Mesendoderm (in vitro differentiated cells): ENCODE measurements around the gene PANK2.

Experiments used
- DNase-seq: peaks from one replicate; pipeline ENCODE4 v3.0.0; 2013
- H2AK5ac ChIP-seq: 2 replicates; pipeline ENCODE4 v1.6.1; 2013; ENCODE audit warnings: low read length, inconsistent platforms
- H2BK120ac ChIP-seq: 2 replicates; pipeline ENCODE4 v1.6.1; 2013; ENCODE audit warnings: low read depth, mild to moderate bottlenecking, low read length, moderate library complexity, mixed read lengths
- H2BK15ac ChIP-seq: replicated peaks from 2 replicates; pipeline ENCODE4 v1.6.1; 2013; ENCODE audit warnings: low read depth, mild to moderate bottlenecking, moderate library complexity
- H2BK5ac ChIP-seq: 2 replicates; pipeline ENCODE4 v1.6.1; 2013; ENCODE audit warnings: low read length, inconsistent platforms
- H3K18ac ChIP-seq: 2 replicates; pipeline ENCODE4 v1.6.1; 2013; ENCODE audit warnings: mild to moderate bottlenecking, low read length, mixed read lengths
- H3K23ac ChIP-seq: one replicate; pipeline ENCODE4 v1.6.1; 2013; ENCODE audit warnings: low read length
- H3K27ac ChIP-seq: 2 replicates; pipeline ENCODE4 v1.5.1; 2013; ENCODE audit warnings: low read depth, mild to moderate bottlenecking, inconsistent platforms, low read length, moderate library complexity
- H3K27me3 ChIP-seq: 2 replicates; pipeline ENCODE4 v1.6.1; 2013; ENCODE audit warnings: low read length, control low read depth, mild to moderate bottlenecking, inconsistent platforms; ENCODE audit not compliant: insufficient read depth, poor library complexity
- H3K36me3 ChIP-seq: 2 replicates; pipeline ENCODE4 v1.6.1; 2013; ENCODE audit warnings: low read length, inconsistent platforms; ENCODE audit not compliant: control insufficient read depth, insufficient read depth
- H3K4ac ChIP-seq: one replicate; pipeline ENCODE4 v1.6.1; 2013; ENCODE audit warnings: low read depth, mild to moderate bottlenecking, low read length, moderate library complexity
- H3K4me1 ChIP-seq: 2 replicates; pipeline ENCODE4 v1.6.1; 2013; ENCODE audit warnings: low read depth, low read length, inconsistent platforms; ENCODE audit not compliant: control insufficient read depth
- H3K4me2 ChIP-seq: 2 replicates; pipeline ENCODE4 v1.6.1; 2013; ENCODE audit warnings: low read length
- H3K4me3 ChIP-seq: 2 replicates; pipeline ENCODE4 v1.5.1; 2013; ENCODE audit warnings: mild to moderate bottlenecking, low read length
- H3K56ac ChIP-seq: one replicate; pipeline ENCODE4 v1.6.1; 2013; ENCODE audit warnings: low read length
- H3K79me1 ChIP-seq: 2 replicates; pipeline ENCODE4 v1.6.1; 2013; ENCODE audit warnings: low read length, inconsistent platforms
- H3K79me2 ChIP-seq: 2 replicates; pipeline ENCODE4 v1.6.1; 2013; ENCODE audit warnings: mild to moderate bottlenecking, low read length; ENCODE audit not compliant: control insufficient read depth, insufficient read depth
- H3K9ac ChIP-seq: 2 replicates; pipeline ENCODE4 v1.6.1; 2013; ENCODE audit warnings: low read length, inconsistent platforms
- H4K5ac ChIP-seq: one replicate; pipeline ENCODE4 v1.6.1; 2013; ENCODE audit warnings: low read length
- H4K8ac ChIP-seq: one replicate; pipeline ENCODE4 v1.6.1; 2013; ENCODE audit warnings: low read depth, mild to moderate bottlenecking, control low read depth, low read length, moderate library complexity
- WGBS: extraction: QIAGEN DNeasy Blood & Tissue Kit; methylation state at CpG from one replicate; pipeline ENCODE4 v1.1.7; 2013; ENCODE audit warnings: low lambda C conversion rate, missing lambda C conversion rate; ENCODE audit not compliant: insufficient coverage; ENCODE audit errors: extremely low coverage; 5-methylcytosine and 5-hydroxymethylcytosine counted together

Gene PANK2

DNA sequence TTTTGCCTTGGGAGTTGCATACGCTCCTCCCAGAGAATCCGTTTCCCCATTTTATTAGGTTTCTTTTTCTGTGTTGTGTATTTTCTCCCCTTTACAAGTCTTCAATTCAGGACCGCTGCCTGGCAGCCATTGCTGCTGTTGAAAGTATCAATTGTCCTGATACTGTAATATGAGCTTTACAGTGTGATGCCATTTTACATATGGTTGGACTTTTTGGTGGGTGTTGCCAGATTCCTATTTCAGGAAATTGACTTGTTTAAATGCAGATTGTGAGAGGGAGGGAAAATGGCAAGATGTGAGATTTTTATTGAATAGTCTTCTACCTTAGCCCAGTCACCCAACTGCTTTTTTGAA, 1.2 kb downstream of the PANK2 start:
- Histone ChIP-seq H3K27ac (peak overlapping the region; percentile 70), H3K79me1 (peaks cover 8% of the 10 kb centered on the region), H2BK5ac (peak overlapping the region; percentile 14), H3K36me3 (peaks cover 3% of the 10 kb centered on the region), H2BK15ac (no peak overlapping the region), H3K4ac (peak overlapping the region; percentile 98), H2BK120ac (no peak overlapping the region), H3K4me3 (peak overlapping the region; percentile 95), H2AK5ac (no peak overlapping the region), H4K5ac (no peak overlapping the region), H3K18ac (peak overlapping the region; percentile 98), H3K56ac (peak overlapping the region; percentile 96), H3K4me1 (peaks cover 10% of the 10 kb centered on the region), H3K27me3 (no peaks in the 10 kb centered on the region), H3K23ac (no peak overlapping the region), H3K4me2 (peak overlapping the region; percentile 52), H3K9ac (peak overlapping the region; percentile 99), H4K8ac (no peak overlapping the region), H3K79me2 (peaks cover 69% of the 10 kb centered on the region)
- DNase-seq: no peak
- WGBS: no CpG with 5 or more reads among the region's 3 CpGs

DNA sequence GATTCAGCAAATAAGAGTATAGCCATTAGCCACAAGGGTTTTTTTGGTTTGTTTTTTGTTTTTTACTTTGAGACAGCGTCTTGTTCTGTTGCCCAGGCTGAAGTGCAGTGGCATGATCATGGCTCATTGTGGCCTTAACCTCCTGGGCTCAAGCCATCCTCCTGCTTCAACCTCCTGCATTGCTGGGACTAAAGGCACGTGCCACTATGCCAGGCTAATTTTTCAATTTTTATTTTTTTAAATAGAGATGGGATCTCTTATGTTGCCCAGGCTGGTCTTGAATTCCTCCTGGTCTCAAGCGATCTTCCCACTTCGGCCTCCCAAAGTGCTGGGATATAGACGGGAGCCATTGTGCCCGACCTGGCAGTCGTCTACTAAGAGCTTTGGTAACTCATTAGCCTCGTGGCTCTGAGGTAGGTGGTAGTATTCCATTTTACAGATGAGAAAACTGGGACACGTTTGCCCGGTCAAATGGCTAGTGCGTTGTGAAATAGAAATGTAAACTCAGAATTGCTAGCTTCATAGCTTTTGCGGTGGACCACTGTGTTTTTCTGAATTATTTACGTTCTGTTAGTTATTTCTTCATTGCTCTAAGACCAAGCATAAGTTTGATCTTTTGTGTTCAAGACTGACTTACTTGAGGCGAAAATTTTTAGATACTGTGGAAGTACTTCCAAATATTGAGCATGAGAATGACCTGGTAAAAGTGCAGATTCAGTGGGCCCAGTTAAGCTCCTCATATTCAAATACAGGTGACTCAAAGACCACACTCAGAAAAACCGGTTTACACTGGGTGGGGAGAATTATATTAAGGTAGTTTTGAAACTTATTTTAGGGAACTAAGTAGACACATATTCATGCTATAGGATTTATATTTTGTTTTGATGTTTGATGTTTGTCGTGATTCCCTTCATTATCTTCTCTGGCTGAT, 2.1 kb downstream of the PANK2 start:
- peak overlapping the region; percentile 52 for H3K4me2 ChIP-seq
- H3K79me1 ChIP-seq: peaks cover 7% of the 10 kb centered on the region
- WGBS: no CpG with 5 or more reads among the region's 16 CpGs
- no peak overlapping the region for H3K18ac ChIP-seq
- H4K5ac ChIP-seq: no peak overlapping the region
- no peak overlapping the region for H2BK15ac ChIP-seq
- no peak overlapping the region for H2BK5ac ChIP-seq
- peak overlapping the region; percentile 95 for H3K4me3 ChIP-seq
- H3K27ac ChIP-seq: no peak overlapping the region
- H3K4me1 ChIP-seq: peaks cover 10% of the 10 kb centered on the region
- peak overlapping the region; percentile 99 for H3K9ac ChIP-seq
- H3K23ac ChIP-seq: no peak overlapping the region
- H3K27me3 ChIP-seq: no peaks in the 10 kb centered on the region
- H2AK5ac ChIP-seq: no peak overlapping the region
- H3K36me3 ChIP-seq: peaks cover 3% of the 10 kb centered on the region
- peaks cover 75% of the 10 kb centered on the region for H3K79me2 ChIP-seq
- no peak overlapping the region for H3K4ac ChIP-seq
- H4K8ac ChIP-seq: no peak overlapping the region
- H2BK120ac ChIP-seq: no peak overlapping the region
- H3K56ac ChIP-seq: peak overlapping the region; percentile 96
- DNase-seq: no peak

DNA sequence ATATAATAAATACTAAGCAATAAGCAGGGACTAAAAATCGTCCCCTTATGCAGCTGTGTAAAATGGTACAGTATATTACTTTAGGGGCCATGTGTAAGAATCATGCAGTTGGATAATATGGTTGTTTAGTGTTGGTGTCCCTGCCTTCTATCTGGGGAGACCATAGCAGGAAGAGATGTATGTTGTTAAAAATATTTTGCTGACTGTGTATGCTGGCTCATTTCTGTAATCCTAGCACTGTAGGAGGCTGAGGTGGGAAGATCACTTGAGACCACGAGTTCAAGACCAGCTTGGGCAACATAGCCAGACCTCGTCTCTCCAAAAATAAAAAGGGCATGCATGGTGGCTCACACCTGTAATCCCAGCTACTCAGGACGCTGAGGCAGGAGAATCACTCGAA, 5.6 kb downstream of the PANK2 start:
- WGBS: no CpG with 5 or more reads among the region's 5 CpGs

DNA sequence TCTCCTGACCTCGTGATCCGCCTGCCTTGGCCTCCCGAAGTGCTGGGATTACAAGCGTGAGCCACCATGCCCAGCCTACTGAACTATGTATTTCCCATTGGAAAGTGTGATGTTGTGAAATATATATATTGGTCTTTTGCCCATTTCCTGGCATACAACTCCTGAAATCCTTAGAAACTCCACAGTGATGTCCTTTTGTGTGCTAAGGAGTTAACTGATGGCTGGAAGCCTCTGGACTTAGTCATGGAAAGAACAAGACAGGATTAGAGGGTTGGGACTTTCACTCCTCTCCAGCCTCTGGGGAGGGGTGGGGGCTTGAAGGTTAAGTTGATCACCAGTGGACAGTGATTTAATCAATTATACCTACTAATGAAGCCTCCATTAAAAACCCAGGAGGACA, 7.1 kb downstream of the PANK2 start:
- no peaks in the 10 kb centered on the region for H3K79me1 ChIP-seq
- H3K4ac ChIP-seq: no peak overlapping the region
- no peak overlapping the region for H4K5ac ChIP-seq
- H2BK5ac ChIP-seq: no peak overlapping the region
- no peak overlapping the region for H4K8ac ChIP-seq
- H3K4me3 ChIP-seq: no peak overlapping the region
- WGBS: no CpG with 5 or more reads among the region's 4 CpGs
- H3K36me3 ChIP-seq: peaks cover 3% of the 10 kb centered on the region
- no peak overlapping the region for H2BK120ac ChIP-seq
- no peaks in the 10 kb centered on the region for H3K27me3 ChIP-seq
- no peak overlapping the region for H3K4me2 ChIP-seq
- peaks cover 9% of the 10 kb centered on the region for H3K4me1 ChIP-seq
- DNase-seq: no peak
- H3K79me2 ChIP-seq: peaks cover 87% of the 10 kb centered on the region
- no peak overlapping the region for H3K27ac ChIP-seq
- H3K23ac ChIP-seq: no peak overlapping the region
- H3K18ac ChIP-seq: no peak overlapping the region
- no peak overlapping the region for H2BK15ac ChIP-seq
- no peak overlapping the region for H3K9ac ChIP-seq
- H3K56ac ChIP-seq: no peak overlapping the region
- H2AK5ac ChIP-seq: no peak overlapping the region

More for the DNA sequence above, 5.6 kb downstream of the PANK2 start:
- Histone ChIP-seq H3K23ac (no peak overlapping the region), H2BK5ac (no peak overlapping the region), H3K4ac (no peak overlapping the region), H3K4me1 (peaks cover 9% of the 10 kb centered on the region), H3K56ac (no peak overlapping the region), H2BK15ac (no peak overlapping the region), H4K5ac (no peak overlapping the region), H2BK120ac (no peak overlapping the region), H2AK5ac (no peak overlapping the region), H3K4me2 (no peak overlapping the region), H3K18ac (no peak overlapping the region), H3K36me3 (peaks cover 3% of the 10 kb centered on the region), H3K79me1 (no peaks in the 10 kb centered on the region), H3K27ac (no peak overlapping the region), H4K8ac (no peak overlapping the region), H3K27me3 (no peaks in the 10 kb centered on the region), H3K9ac (no peak overlapping the region), H3K4me3 (no peak overlapping the region), H3K79me2 (peaks cover 93% of the 10 kb centered on the region)
- no peak for DNase-seq

DNA sequence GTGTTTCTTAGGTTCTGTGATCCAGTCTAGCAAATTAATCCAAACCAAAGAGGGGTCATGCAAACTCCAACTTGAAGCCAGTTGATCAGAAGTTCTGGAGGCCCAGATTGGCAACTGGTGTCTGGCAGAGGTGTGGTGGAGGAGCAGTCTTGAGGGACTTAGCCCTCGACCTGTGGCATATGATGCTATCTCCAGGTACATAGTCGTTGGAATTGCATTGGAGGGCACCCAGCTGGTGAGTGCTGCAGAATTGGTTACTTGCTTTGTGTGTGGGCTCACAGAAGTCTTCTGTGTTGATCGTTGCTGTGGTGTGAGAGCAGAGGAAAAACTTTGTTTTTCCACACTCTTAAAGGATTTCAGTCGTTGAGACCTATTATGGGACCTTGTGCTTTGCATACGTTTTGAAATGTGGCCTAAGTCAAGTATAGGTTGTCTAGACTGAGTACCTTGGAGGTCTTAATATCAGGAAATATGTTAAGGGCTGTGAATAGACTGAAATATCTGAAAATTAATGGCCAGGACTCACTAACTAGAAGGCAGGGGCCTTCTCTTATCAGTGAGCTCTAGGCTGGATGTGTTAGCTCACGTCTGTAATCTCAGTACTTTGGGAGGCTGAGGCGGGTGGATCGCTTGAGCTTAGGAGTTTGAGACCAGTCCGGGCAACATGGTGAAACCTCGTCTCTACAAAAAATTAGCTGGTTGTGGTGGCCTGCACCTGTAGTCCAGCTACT, 7.8 kb downstream of the PANK2 start:
- H3K9ac ChIP-seq: peak overlapping the region; percentile 11
- H2BK15ac ChIP-seq: no peak overlapping the region
- no CpG with 5 or more reads among the region's 10 CpGs for WGBS
- H3K23ac ChIP-seq: no peak overlapping the region
- no peak overlapping the region for H4K5ac ChIP-seq
- no peak for DNase-seq
- no peak overlapping the region for H3K18ac ChIP-seq
- peaks cover 86% of the 10 kb centered on the region for H3K79me2 ChIP-seq
- no peak overlapping the region for H3K4me2 ChIP-seq
- no peak overlapping the region for H3K4me3 ChIP-seq
- H3K4ac ChIP-seq: no peak overlapping the region
- no peak overlapping the region for H3K27ac ChIP-seq
- peaks cover 9% of the 10 kb centered on the region for H3K4me1 ChIP-seq
- no peaks in the 10 kb centered on the region for H3K27me3 ChIP-seq
- no peak overlapping the region for H2BK120ac ChIP-seq
- H3K36me3 ChIP-seq: peaks cover 3% of the 10 kb centered on the region
- H4K8ac ChIP-seq: no peak overlapping the region
- H3K56ac ChIP-seq: peak overlapping the region; percentile 49
- H2AK5ac ChIP-seq: no peak overlapping the region
- H2BK5ac ChIP-seq: no peak overlapping the region
- no peaks in the 10 kb centered on the region for H3K79me1 ChIP-seq
